Activated CD8-positive, alpha-beta T cell treated with anti-CD3 and anti-CD28 coated beads, Interleukin-2, amount 10 ng/mL, durations not matched to agents 7 days and 5 days (primary cell): ENCODE results near the gene PXMP4. TPM values are rescaled to one million over a fixed set of nuclear protein-coding genes. Genes with fewer than 3 reads are reported as not detected.
"Not testable (repeated sequence)": the region's sequence is repeated elsewhere in the genome, so short reads cannot be mapped to it uniquely, and the experiment has no call there.

Source experiments
- ATAC-seq: fragments of 150-1000 bp; cut with Tn5 transposase; one replicate; pipeline ENCODE4 v1.10.0; 2021; ENCODE audit warnings: moderate library complexity
- CTCF ChIA-PET: fragments of 350-600 bp; sonication (Branson Sonifier 250); formaldehyde crosslinking; loops from one replicate; lab custom pipeline; 2021; ENCODE audit warnings: antibody characterized with exemption; lab: Charles Lee
- POLR2A ChIA-PET: fragments of 350-600 bp; sonication (Branson Sonifier 250); formaldehyde crosslinking; loops from one replicate; lab custom pipeline; 2021; ENCODE audit warnings: antibody characterized with exemption; lab: Charles Lee
- DNase-seq: peaks from one replicate; pipeline ENCODE4 v3.0.0-alpha.2; 2020
- H3K27ac Mint-ChIP-seq: one replicate; pipeline ENCODE4 v1.8.0; 2021; ENCODE audit warnings: mild to moderate bottlenecking, mixed read lengths
- H3K27me3 Mint-ChIP-seq: one replicate; pipeline ENCODE4 v1.8.0; 2021; ENCODE audit warnings: low read depth, mixed read lengths
- H3K36me3 Mint-ChIP-seq: one replicate; pipeline ENCODE4 v1.8.0; 2021; ENCODE audit warnings: low read depth, mixed read lengths
- H3K4me1 Mint-ChIP-seq: one replicate; pipeline ENCODE4 v1.8.0; 2021; ENCODE audit warnings: low read depth, mixed read lengths
- H3K4me3 Mint-ChIP-seq: one replicate; pipeline ENCODE4 v1.8.0; 2021; ENCODE audit warnings: mild to moderate bottlenecking, mixed read lengths
- H3K9me3 Mint-ChIP-seq: one replicate; pipeline ENCODE4 v1.8.0; 2022; ENCODE audit warnings: mixed read lengths; ENCODE audit not compliant: insufficient read depth
- total RNA-seq, 2 experiments: library from RNA; stranded (reverse); gene quantifications; one replicate each; pipeline ENCODE4 v1.2.3, GENCODE V29; 2021

PXMP4 gene
- total RNA-seq, 2 experiments from 2014 or later: 17.1 to 17.7 TPM

DNA sequence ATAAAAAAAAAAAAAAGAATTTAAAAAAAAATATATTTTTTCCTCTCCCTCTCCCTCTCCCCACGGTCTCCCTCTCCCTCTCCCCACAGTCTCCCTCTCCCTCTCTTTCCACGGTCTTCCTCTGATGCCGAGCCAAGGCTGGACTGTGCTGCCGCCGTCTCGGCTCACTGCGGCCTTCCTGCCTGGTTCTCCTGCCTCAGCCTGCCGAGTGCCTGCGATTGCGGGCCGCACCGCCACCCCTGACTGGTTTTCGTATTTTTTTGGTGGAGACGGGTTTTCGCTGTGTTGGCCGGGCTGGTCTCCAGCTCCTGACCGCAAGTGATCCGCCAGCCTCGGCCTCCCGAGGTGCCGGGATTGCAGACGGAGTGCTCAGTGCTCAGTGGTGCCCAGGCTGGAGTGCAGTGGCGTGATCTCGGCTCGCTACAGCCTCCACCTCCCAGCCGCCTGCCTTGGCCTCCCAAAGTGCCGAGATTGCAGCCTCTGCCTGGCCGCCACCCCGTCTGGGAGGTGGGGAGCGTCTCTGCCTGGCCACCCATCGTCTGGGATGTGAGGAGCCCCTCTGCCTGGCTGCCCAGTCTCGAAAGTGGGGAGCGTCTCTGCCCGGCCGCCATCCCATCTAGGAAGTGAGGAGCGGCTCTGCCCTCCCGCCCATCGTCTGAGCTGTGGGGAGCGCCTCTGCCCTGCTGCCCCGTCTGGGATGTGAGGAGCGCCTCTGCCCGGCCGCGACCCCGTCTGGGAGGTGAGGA lies 19.2 kb downstream of the PXMP4 start:
- POLR2A ChIA-PET, H3K27me3 Mint-ChIP-seq, DNase-seq, H3K4me1 Mint-ChIP-seq, CTCF ChIA-PET, H3K27ac Mint-ChIP-seq, ATAC-seq, H3K4me3 Mint-ChIP-seq, H3K9me3 Mint-ChIP-seq: not testable (repeated sequence)
- H3K36me3 Mint-ChIP-seq: peaks cover 13% of the 10 kb centered on the region

GRCh38 chr20:33698966-33699365 lies 21.1 kb downstream of the PXMP4 start:
- H3K4me1 Mint-ChIP-seq, H3K9me3 Mint-ChIP-seq, CTCF ChIA-PET, POLR2A ChIA-PET, H3K27ac Mint-ChIP-seq, H3K36me3 Mint-ChIP-seq, DNase-seq, H3K4me3 Mint-ChIP-seq, ATAC-seq, H3K27me3 Mint-ChIP-seq: not testable (repeated sequence)

GRCh38 chr20:33697129-33697528 lies 23.0 kb downstream of the PXMP4 start:
- CTCF ChIA-PET: interaction anchor here (1.3 kb wide), 1 partner anchor 10 kb away, joined by 3 read pairs; no protein-coding TSS in a partner anchor
- H3K36me3 Mint-ChIP-seq: peaks cover 4% of the 10 kb centered on the region

GRCh38 chr20:33696448-33696847 lies 23.7 kb downstream of the PXMP4 start:
- ATAC-seq: no peak
- no peak overlapping the region for H3K27ac Mint-ChIP-seq
- no peak for DNase-seq
- H3K36me3 Mint-ChIP-seq: no peaks in the 10 kb centered on the region
- H3K27me3 Mint-ChIP-seq: no peaks in the 10 kb centered on the region
- no peak overlapping the region for H3K4me3 Mint-ChIP-seq
- ChIA-PET POLR2A (interaction anchor here (1.0 kb wide), 1 partner anchor 12 kb away, joined by 3 read pairs; no protein-coding TSS in a partner anchor), CTCF (no interaction called here)
- no peaks in the 10 kb centered on the region for H3K9me3 Mint-ChIP-seq
- peaks cover 5% of the 10 kb centered on the region for H3K4me1 Mint-ChIP-seq

More at GRCh38 chr20:33697129-33697528, 23.0 kb downstream of the PXMP4 start:
- no peaks in the 10 kb centered on the region for H3K9me3 Mint-ChIP-seq
- H3K27me3 Mint-ChIP-seq: no peaks in the 10 kb centered on the region
- DNase-seq: no peak
- POLR2A ChIA-PET: interaction anchor here (1.0 kb wide), 1 partner anchor 12 kb away, joined by 3 read pairs; no protein-coding TSS in a partner anchor
- H3K27ac Mint-ChIP-seq: no peak overlapping the region
- no peak for ATAC-seq
- peaks cover 1% of the 10 kb centered on the region for H3K4me1 Mint-ChIP-seq
- no peak overlapping the region for H3K4me3 Mint-ChIP-seq

DNA sequence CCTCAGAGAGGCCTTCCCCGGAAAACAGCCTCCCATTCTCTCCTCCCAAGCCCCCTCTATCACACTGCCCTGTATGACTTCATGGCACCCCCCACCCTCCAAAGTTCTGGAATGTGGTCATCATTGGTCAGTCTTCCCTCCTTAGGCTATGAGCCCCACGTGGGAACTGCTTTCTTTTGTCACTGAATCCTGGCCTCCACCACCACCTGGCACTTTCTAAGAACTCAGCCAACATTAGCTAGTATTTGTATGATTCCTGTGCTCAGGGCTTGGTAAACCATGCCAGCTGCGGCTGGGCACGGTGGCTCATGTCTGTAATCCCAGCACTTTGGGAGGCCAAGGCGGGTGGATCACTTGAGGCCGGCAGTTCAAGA lies 25.5 kb downstream of the PXMP4 start:
- Mint-ChIP-seq H3K27ac (peak overlapping the region; percentile 63), H3K9me3 (no peaks in the 10 kb centered on the region), H3K4me1 (peaks cover 23% of the 10 kb centered on the region), H3K36me3 (no peaks in the 10 kb centered on the region), H3K4me3 (no peak overlapping the region), H3K27me3 (no peaks in the 10 kb centered on the region)
- no peak for DNase-seq
- ATAC-seq: no peak
- CTCF ChIA-PET: interaction anchor here (1.4 kb wide), 1 partner anchor 25 kb away, joined by 3 read pairs; no protein-coding TSS in a partner anchor
- POLR2A ChIA-PET: no interaction called here

- POLR2A ChIA-PET: interaction anchor here (0.7 to 1.7 kb wide), 3 partner anchors 13 to 301 kb away, joined by 3 to 4 read pairs (median 3); partner anchors contain the start of gene PXMP4
- Mint-ChIP-seq H3K4me3 (no peak overlapping the region), H3K36me3 (no peaks in the 10 kb centered on the region), H3K27ac (peak overlapping the region; percentile 63), H3K9me3 (no peaks in the 10 kb centered on the region), H3K4me1 (peaks cover 30% of the 10 kb centered on the region), H3K27me3 (no peaks in the 10 kb centered on the region)
- CTCF ChIA-PET: interaction anchor here (1.4 to 1.9 kb wide), 2 partner anchors 15 to 25 kb away, joined by 3 to 6 read pairs; no protein-coding TSS in a partner anchor
- ATAC-seq (no peak), DNase-seq (no peak)
Measured at GRCh38 chr20:33693741-33694638, 26.1 kb downstream of the PXMP4 start.

DNA sequence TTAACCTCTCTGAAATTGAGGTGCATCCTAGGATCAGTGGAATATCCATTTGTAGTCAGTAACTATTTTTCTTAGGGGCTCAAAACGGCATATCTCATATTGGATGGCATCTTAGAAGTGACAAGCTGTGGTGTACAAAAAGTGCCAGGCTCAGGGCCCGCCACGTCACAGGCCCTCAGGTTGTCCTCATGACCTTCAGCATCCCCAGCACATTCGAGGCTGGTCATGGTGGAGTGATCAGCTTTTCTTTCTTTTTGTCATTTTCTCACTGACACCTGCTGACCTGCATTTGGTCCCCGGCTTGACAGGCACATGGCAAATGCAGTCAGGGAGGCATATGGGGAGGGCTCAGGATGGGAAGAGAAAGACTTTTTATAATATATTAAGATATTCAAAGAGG lies 26.8 kb downstream of the PXMP4 start:
- CTCF ChIA-PET: interaction anchor here (1.0 to 1.9 kb wide), 2 partner anchors 14 to 26 kb away, joined by 3 to 6 read pairs; no protein-coding TSS in a partner anchor
- H3K27ac Mint-ChIP-seq: no peak overlapping the region
- DNase-seq: no peak
- no peaks in the 10 kb centered on the region for H3K27me3 Mint-ChIP-seq
- ATAC-seq: no peak
- H3K4me1 Mint-ChIP-seq: peaks cover 37% of the 10 kb centered on the region
- H3K4me3 Mint-ChIP-seq: no peak overlapping the region
- H3K9me3 Mint-ChIP-seq: no peaks in the 10 kb centered on the region
- no peaks in the 10 kb centered on the region for H3K36me3 Mint-ChIP-seq
- POLR2A ChIA-PET: interaction anchor here (1.2 to 1.7 kb wide), 2 partner anchors 12 to 27 kb away, joined by 3 to 4 read pairs; partner anchors contain the start of gene PXMP4

DNA sequence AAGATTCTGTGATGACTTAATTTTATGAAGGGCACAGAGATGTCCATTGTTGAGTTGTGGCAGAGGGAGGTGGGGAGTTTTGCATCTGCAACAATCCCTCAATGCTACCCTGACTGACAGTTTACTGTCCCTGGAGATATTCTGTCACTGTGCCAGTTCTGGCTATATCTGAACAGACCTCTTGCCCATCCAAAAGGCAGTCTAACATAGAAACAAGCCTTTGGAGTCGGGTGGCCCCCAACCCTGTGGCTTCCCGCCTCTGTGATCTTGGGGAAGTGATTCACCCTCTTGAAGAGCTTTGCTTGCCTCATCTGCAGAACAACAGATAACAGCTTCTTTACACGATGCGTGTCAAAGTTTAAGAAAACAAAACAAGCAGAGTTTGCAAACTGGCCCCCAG lies 30.1 kb downstream of the PXMP4 start:
- Mint-ChIP-seq H3K4me1 (peaks cover 61% of the 10 kb centered on the region), H3K9me3 (no peaks in the 10 kb centered on the region), H3K27ac (peak overlapping the region; percentile 96), H3K27me3 (no peaks in the 10 kb centered on the region), H3K36me3 (peaks cover 5% of the 10 kb centered on the region), H3K4me3 (peak overlapping the region; percentile 67)
- ChIA-PET CTCF (interaction anchor here (1.0 to 3.1 kb wide), 5 partner anchors 10 to 380 kb away, joined by 3 to 11 read pairs (median 5); partner anchors contain the start of gene PXMP4), POLR2A (interaction anchor here (1.1 to 3.1 kb wide), 5 partner anchors 10 to 42 kb away, joined by 4 to 25 read pairs (median 8); partner anchors contain the start of genes ACTL10, PXMP4 and ZNF341)
- DNase-seq (peak; percentile 76), ATAC-seq (peak; percentile 13)

- H3K4me3 Mint-ChIP-seq: peak overlapping the region; percentile 67
- POLR2A ChIA-PET: interaction anchor here (2.0 to 3.1 kb wide), 3 partner anchors 10 to 30 kb away, joined by 8 to 25 read pairs (median 12); partner anchors contain the start of genes ACTL10 and PXMP4
- H3K4me1 Mint-ChIP-seq: peaks cover 66% of the 10 kb centered on the region
- H3K36me3 Mint-ChIP-seq: peaks cover 10% of the 10 kb centered on the region
- H3K27ac Mint-ChIP-seq: peak overlapping the region; percentile 96
- no peak for ATAC-seq
- no peak for DNase-seq
- CTCF ChIA-PET: interaction anchor here (0.7 to 3.1 kb wide), 8 partner anchors 10 to 381 kb away, joined by 3 to 11 read pairs (median 4); partner anchors contain the start of gene PXMP4
- H3K27me3 Mint-ChIP-seq: no peaks in the 10 kb centered on the region
- no peaks in the 10 kb centered on the region for H3K9me3 Mint-ChIP-seq
Measured at GRCh38 chr20:33689493-33689892, 30.6 kb downstream of the PXMP4 start.

DNA sequence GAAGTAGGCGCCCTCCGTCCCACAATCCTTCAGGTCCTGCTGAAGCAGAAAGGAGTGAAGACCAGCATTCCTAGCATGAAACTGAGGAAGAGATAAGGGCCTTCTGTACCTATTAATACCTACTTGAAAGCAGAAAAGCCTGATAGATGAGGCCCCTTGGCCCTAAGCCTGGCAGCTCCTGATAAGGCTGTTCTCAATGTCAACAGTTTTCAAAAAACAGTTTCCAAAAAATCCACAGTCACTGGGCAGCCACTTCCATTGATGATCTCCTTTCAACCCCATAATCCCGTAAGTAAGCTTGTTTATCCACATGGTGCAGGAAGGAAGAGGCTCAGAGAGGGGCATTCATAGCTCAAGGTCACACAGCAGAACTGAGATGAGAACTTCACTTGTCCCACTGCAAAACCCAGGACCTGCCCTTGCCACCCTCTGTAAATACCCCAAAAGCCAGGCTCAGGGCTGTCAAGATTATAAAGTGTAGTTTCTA lies 31.1 kb downstream of the PXMP4 start:
- no peaks in the 10 kb centered on the region for H3K9me3 Mint-ChIP-seq
- peaks cover 13% of the 10 kb centered on the region for H3K36me3 Mint-ChIP-seq
- no peak for DNase-seq
- ChIA-PET CTCF (interaction anchor here (0.7 to 3.1 kb wide), 8 partner anchors 9 to 381 kb away, joined by 3 to 12 read pairs (median 4); partner anchors contain the start of genes CHMP4B and PXMP4), POLR2A (interaction anchor here (0.7 to 3.1 kb wide), 4 partner anchors 9 to 31 kb away, joined by 3 to 25 read pairs (median 10); partner anchors contain the start of genes ACTL10 and PXMP4)
- H3K27ac Mint-ChIP-seq: peak overlapping the region; percentile 96
- H3K27me3 Mint-ChIP-seq: no peaks in the 10 kb centered on the region
- H3K4me3 Mint-ChIP-seq: no peak overlapping the region
- ATAC-seq: no peak
- peaks cover 71% of the 10 kb centered on the region for H3K4me1 Mint-ChIP-seq
